ENCODE data around the gene RPL36A. TPM values are rescaled to one million over a fixed set of nuclear protein-coding genes. Genes with fewer than 3 reads are reported as not detected.

The RPL36A gene
- total RNA-seq, 1 donor from 2014 or later: 185 TPM

- no peaks in the 10 kb centered on the region for H4K20me1 ChIP-seq (ENCODE audit: insufficient read depth, low read length)
- Mint-ChIP-seq H3K27me3 (ENCODE audit: low read depth, unreplicated experiment) (peaks cover 3% of the 10 kb centered on the region), H3K9me3 (ENCODE audit: unreplicated experiment) (no peaks in the 10 kb centered on the region), H3K4me3 (ENCODE audit: unreplicated experiment) (no peak overlapping the region), H3K36me3 (ENCODE audit: low read depth, unreplicated experiment) (no peaks in the 10 kb centered on the region), H3K27ac (ENCODE audit: unreplicated experiment) (no peak overlapping the region), H3K4me1 (ENCODE audit: low read depth, unreplicated experiment) (no peaks in the 10 kb centered on the region)
- H3K27ac ChIP-seq (ENCODE audit: low read depth, low read length): no peak overlapping the region
- no peaks in the 10 kb centered on the region for H3K4me1 ChIP-seq (ENCODE audit: insufficient read depth, low read length)
- H2AFZ ChIP-seq (ENCODE audit: low read depth, low read length): no peak overlapping the region
- H3K4me3 ChIP-seq (ENCODE audit: insufficient read depth, low read depth, low read length): no peak overlapping the region
- H3K79me2 ChIP-seq (ENCODE audit: insufficient read depth, low read length): no peaks in the 10 kb centered on the region
- no peaks in the 10 kb centered on the region for H3K36me3 ChIP-seq (ENCODE audit: insufficient read depth, low read length)
- peak; percentile 93 for FAIRE-seq
- H3K9ac ChIP-seq (ENCODE audit: low read length): no peak overlapping the region
- no peak overlapping the region for H3K4me2 ChIP-seq (ENCODE audit: low read length)
- no peak for DNase-seq (ENCODE audit: low read depth)
- no peak for TF ChIP-seq EZH2 (IDR thresholded peaks at IDR 0.05; ENCODE audit: insufficient read depth, low read length)
- TF ChIP-seq CTCF (IDR thresholded peaks at IDR 0.05; ENCODE audit: insufficient read depth, low read depth, low read length): no peak
- H3K9me3 ChIP-seq (ENCODE audit: insufficient read depth, low read depth, low read length): no peaks in the 10 kb centered on the region
- H3K27me3 ChIP-seq (ENCODE audit: insufficient read depth, low read length): no peaks in the 10 kb centered on the region
Observed at GRCh38 chrX:101370888-101371504, 19.8 kb upstream of the RPL36A start.

GRCh38 chrX:101377547-101377946 lies 13.3 kb upstream of the RPL36A start:
- Histone ChIP-seq H3K27me3 (ENCODE audit: insufficient read depth, low read length) (no peaks in the 10 kb centered on the region), H3K4me3 (ENCODE audit: insufficient read depth, low read depth, low read length) (no peak overlapping the region), H3K9ac (ENCODE audit: low read length) (no peak overlapping the region), H4K20me1 (ENCODE audit: insufficient read depth, low read length) (no peaks in the 10 kb centered on the region), H3K4me2 (ENCODE audit: low read length) (no peak overlapping the region), H2AFZ (ENCODE audit: low read depth, low read length) (no peak overlapping the region), H3K27ac (ENCODE audit: low read depth, low read length) (no peak overlapping the region), H3K4me1 (ENCODE audit: insufficient read depth, low read length) (no peaks in the 10 kb centered on the region), H3K36me3 (ENCODE audit: insufficient read depth, low read length) (no peaks in the 10 kb centered on the region), H3K9me3 (ENCODE audit: insufficient read depth, low read depth, low read length) (no peaks in the 10 kb centered on the region), H3K79me2 (ENCODE audit: insufficient read depth, low read length) (no peaks in the 10 kb centered on the region)
- no peak overlapping the region for H3K4me3 Mint-ChIP-seq (ENCODE audit: unreplicated experiment)
- DNase-seq (ENCODE audit: low read depth): no peak
- no peak overlapping the region for H3K27ac Mint-ChIP-seq (ENCODE audit: unreplicated experiment)
- no peaks in the 10 kb centered on the region for H3K36me3 Mint-ChIP-seq (ENCODE audit: low read depth, unreplicated experiment)
- H3K9me3 Mint-ChIP-seq (ENCODE audit: unreplicated experiment): no peaks in the 10 kb centered on the region
- TF ChIP-seq EZH2 (IDR thresholded peaks at IDR 0.05; ENCODE audit: insufficient read depth, low read length) (no peak), CTCF (IDR thresholded peaks at IDR 0.05; ENCODE audit: insufficient read depth, low read depth, low read length) (no peak)
- H3K4me1 Mint-ChIP-seq (ENCODE audit: low read depth, unreplicated experiment): no peaks in the 10 kb centered on the region
- peaks cover 3% of the 10 kb centered on the region for H3K27me3 Mint-ChIP-seq (ENCODE audit: low read depth, unreplicated experiment)
- no peak for FAIRE-seq

GRCh38 chrX:101383679-101384205 lies 7.1 kb upstream of the RPL36A start:
- Histone ChIP-seq H2AFZ (ENCODE audit: low read depth, low read length) (no peak overlapping the region), H3K79me2 (ENCODE audit: insufficient read depth, low read length) (no peaks in the 10 kb centered on the region), H3K4me2 (ENCODE audit: low read length) (no peak overlapping the region), H3K27me3 (ENCODE audit: insufficient read depth, low read length) (no peaks in the 10 kb centered on the region), H4K20me1 (ENCODE audit: insufficient read depth, low read length) (no peaks in the 10 kb centered on the region), H3K36me3 (ENCODE audit: insufficient read depth, low read length) (no peaks in the 10 kb centered on the region), H3K4me3 (ENCODE audit: insufficient read depth, low read depth, low read length) (no peak overlapping the region), H3K4me1 (ENCODE audit: insufficient read depth, low read length) (no peaks in the 10 kb centered on the region), H3K27ac (ENCODE audit: low read depth, low read length) (no peak overlapping the region), H3K9ac (ENCODE audit: low read length) (no peak overlapping the region), H3K9me3 (ENCODE audit: insufficient read depth, low read depth, low read length) (no peaks in the 10 kb centered on the region)
- no peak overlapping the region for H3K4me3 Mint-ChIP-seq (ENCODE audit: unreplicated experiment)
- peaks cover 2% of the 10 kb centered on the region for H3K27me3 Mint-ChIP-seq (ENCODE audit: low read depth, unreplicated experiment)
- H3K4me1 Mint-ChIP-seq (ENCODE audit: low read depth, unreplicated experiment): no peaks in the 10 kb centered on the region
- H3K9me3 Mint-ChIP-seq (ENCODE audit: unreplicated experiment): no peaks in the 10 kb centered on the region
- no peaks in the 10 kb centered on the region for H3K36me3 Mint-ChIP-seq (ENCODE audit: low read depth, unreplicated experiment)
- no peak for FAIRE-seq
- H3K27ac Mint-ChIP-seq (ENCODE audit: unreplicated experiment): no peak overlapping the region
- TF ChIP-seq EZH2 (IDR thresholded peaks at IDR 0.05; ENCODE audit: insufficient read depth, low read length) (no peak), CTCF (IDR thresholded peaks at IDR 0.05; ENCODE audit: insufficient read depth, low read depth, low read length) (no peak)
- DNase-seq (ENCODE audit: low read depth): no peak

All from astrocyte (in vitro differentiated cells and primary cell).